HG02885 (cell line): ENCODE measurements around the gene RAPGEF2.

Source experiments
- ATAC-seq: cut with Tn5 transposase; IDR thresholded peaks from one replicate; pipeline ENCODE4 v1.9.1; 2021; ENCODE audit warnings: mild to moderate bottlenecking; ENCODE audit not compliant: unreplicated experiment, poor library complexity

Gene RAPGEF2

GRCh38 chr4:159384632-159385031 lies 281.8 kb downstream of the RAPGEF2 start:
- no peak for ATAC-seq

- ATAC-seq: no peak
Measured at GRCh38 chr4:159386620-159387019, 283.7 kb downstream of the RAPGEF2 start.

- no peak for ATAC-seq
Measured at GRCh38 chr4:159389756-159390155, 286.9 kb downstream of the RAPGEF2 start.

GRCh38 chr4:159390648-159391047 lies 287.8 kb downstream of the RAPGEF2 start:
- no peak for ATAC-seq

- no peak for ATAC-seq
Measured at GRCh38 chr4:159395693-159396092, 292.8 kb downstream of the RAPGEF2 start.

- ATAC-seq: no peak
Measured at GRCh38 chr4:159396151-159396550, 293.3 kb downstream of the RAPGEF2 start.

GRCh38 chr4:159398236-159398638 lies 295.4 kb downstream of the RAPGEF2 start:
- no peak for ATAC-seq

- no peak for ATAC-seq
Measured at GRCh38 chr4:159400558-159401225, 297.8 kb downstream of the RAPGEF2 start.

GRCh38 chr4:159401226-159401712 lies 298.4 kb downstream of the RAPGEF2 start:
- no peak for ATAC-seq

GRCh38 chr4:159401791-159402380 lies 299.0 kb downstream of the RAPGEF2 start:
- ATAC-seq: no peak
